ENCODE measurements around the gene FIGLA.

GRCh38 chr2:70834881-70835280 lies 44.4 kb upstream of the FIGLA start:
- TF ChIP-seq, protein P1, sequence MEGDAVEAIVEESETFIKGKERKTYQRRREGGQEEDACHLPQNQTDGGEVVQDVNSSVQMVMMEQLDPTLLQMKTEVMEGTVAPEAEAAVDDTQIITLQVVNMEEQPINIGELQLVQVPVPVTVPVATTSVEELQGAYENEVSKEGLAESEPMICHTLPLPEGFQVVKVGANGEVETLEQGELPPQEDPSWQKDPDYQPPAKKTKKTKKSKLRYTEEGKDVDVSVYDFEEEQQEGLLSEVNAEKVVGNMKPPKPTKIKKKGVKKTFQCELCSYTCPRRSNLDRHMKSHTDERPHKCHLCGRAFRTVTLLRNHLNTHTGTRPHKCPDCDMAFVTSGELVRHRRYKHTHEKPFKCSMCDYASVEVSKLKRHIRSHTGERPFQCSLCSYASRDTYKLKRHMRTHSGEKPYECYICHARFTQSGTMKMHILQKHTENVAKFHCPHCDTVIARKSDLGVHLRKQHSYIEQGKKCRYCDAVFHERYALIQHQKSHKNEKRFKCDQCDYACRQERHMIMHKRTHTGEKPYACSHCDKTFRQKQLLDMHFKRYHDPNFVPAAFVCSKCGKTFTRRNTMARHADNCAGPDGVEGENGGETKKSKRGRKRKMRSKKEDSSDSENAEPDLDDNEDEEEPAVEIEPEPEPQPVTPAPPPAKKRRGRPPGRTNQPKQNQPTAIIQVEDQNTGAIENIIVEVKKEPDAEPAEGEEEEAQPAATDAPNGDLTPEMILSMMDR (IDR thresholded peaks at IDR 0.05; ENCODE audit: poor library complexity): no peak
- TF ChIP-seq EZH2 (IDR thresholded peaks at IDR 0.05; ENCODE audit: borderline replicate concordance): no peak
